ENCODE measurements around the gene GIMAP6. TPM values are rescaled to one million over a fixed set of nuclear protein-coding genes. Genes with fewer than 3 reads are reported as not detected.
"Not testable (repeated sequence)": the region's sequence is repeated elsewhere in the genome, so short reads cannot be mapped to it uniquely, and the experiment has no call there.

Gene GIMAP6
- total RNA-seq, 1 experiment from 2014 or later = not detected

DNA sequence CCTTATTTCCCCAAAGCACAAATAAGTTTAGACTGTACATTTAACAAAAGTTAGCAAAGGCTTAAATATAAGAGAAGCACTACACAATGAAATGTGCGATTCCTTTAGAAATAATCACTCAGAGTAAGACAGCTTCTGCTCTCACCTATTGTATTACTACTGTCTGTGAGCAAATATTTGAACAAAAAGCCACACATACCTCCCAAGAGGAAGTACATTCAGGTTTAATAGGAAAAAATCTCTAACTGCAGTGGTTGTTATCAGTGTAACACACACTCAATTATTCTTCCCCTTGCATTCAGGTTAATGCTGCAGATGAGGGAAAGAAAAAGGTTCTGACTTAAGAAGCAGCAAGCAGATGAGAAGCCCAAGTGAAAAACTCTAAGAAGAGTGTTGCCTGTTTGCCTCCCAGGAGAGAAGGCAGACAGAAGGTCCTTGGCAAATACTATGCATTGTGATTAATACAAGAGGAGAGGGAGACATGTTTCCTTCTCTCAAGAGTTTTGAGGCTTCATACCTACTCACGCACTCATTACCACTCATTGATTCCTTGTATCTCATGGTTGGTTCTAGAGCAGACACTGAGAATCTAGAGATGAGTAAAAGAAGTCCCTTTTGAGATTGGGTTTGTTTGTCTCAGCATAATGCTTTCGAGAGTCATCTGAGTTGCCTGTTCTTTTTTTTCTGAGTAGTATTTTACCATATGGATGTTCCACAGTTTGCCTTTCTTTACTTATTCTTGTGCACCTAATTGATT is 51.4 kb downstream of the GIMAP6 start:
- H3K4me2 ChIP-seq (ENCODE audit: low read length) = no peak overlapping the region
- no TSS peak for BruUV-seq (replicated peaks)
- intact Hi-C loops (cut with micrococcal nuclease) = no loop called here

GRCh38 chr7:150579979-150580637 is 52.1 kb downstream of the GIMAP6 start:
- H3K79me2 ChIP-seq (ENCODE audit: low read length); H3K27ac ChIP-seq (ENCODE audit: low read length); H2AFZ ChIP-seq (ENCODE audit: low read length); H3K9me2 ChIP-seq (replicated peaks; ENCODE audit: low read length); H4K20me1 ChIP-seq (ENCODE audit: low read length); H3F3A ChIP-seq (ENCODE audit: low read length, unreplicated experiment); CTCF ChIA-PET; H3K9ac ChIP-seq (ENCODE audit: low read length); H3K4me3 ChIP-seq (ENCODE audit: low read length); ATAC-seq; H3K36me3 ChIP-seq (ENCODE audit: low read depth, low read length); H3K9me3 ChIP-seq (ENCODE audit: low read length); intact Hi-C loops (cut with micrococcal nuclease); H3K4me1 ChIP-seq (ENCODE audit: insufficient read depth, low read length); POLR2A ChIA-PET (ENCODE audit: unreplicated experiment); BruUV-seq (replicated peaks); DNase-seq; H3K4me2 ChIP-seq (ENCODE audit: low read length): not testable (repeated sequence)
- peaks cover 29% of the 10 kb centered on the region; the same call in 1 of the 2 replicates for H3K27me3 ChIP-seq (ENCODE audit: low read length)

More for the DNA sequence above, 51.4 kb downstream of the GIMAP6 start:
- no peaks in the 10 kb centered on the region for H3K4me1 ChIP-seq (ENCODE audit: insufficient read depth, low read length)
- H3K9me3 ChIP-seq (ENCODE audit: low read length) = no peaks in the 10 kb centered on the region
- H3K36me3 ChIP-seq (ENCODE audit: low read depth, low read length) = no peaks in the 10 kb centered on the region
- H3K27me3 ChIP-seq (ENCODE audit: low read length) = peaks cover 36% of the 10 kb centered on the region; the same call in 1 of the 2 replicates
- no peak overlapping the region for H3K27ac ChIP-seq (ENCODE audit: low read length)
- H3K9ac ChIP-seq (ENCODE audit: low read length) = no peak overlapping the region
- no peaks in the 10 kb centered on the region for H3F3A ChIP-seq (ENCODE audit: low read length, unreplicated experiment)
- TF ChIP-seq, protein P1, sequence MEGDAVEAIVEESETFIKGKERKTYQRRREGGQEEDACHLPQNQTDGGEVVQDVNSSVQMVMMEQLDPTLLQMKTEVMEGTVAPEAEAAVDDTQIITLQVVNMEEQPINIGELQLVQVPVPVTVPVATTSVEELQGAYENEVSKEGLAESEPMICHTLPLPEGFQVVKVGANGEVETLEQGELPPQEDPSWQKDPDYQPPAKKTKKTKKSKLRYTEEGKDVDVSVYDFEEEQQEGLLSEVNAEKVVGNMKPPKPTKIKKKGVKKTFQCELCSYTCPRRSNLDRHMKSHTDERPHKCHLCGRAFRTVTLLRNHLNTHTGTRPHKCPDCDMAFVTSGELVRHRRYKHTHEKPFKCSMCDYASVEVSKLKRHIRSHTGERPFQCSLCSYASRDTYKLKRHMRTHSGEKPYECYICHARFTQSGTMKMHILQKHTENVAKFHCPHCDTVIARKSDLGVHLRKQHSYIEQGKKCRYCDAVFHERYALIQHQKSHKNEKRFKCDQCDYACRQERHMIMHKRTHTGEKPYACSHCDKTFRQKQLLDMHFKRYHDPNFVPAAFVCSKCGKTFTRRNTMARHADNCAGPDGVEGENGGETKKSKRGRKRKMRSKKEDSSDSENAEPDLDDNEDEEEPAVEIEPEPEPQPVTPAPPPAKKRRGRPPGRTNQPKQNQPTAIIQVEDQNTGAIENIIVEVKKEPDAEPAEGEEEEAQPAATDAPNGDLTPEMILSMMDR (conservative IDR thresholded peaks at IDR 0.05; ENCODE audit: low read depth, low read length) = no peak
- TF ChIP-seq EZH2phosphoT487 (IDR thresholded peaks at IDR 0.05; ENCODE audit: borderline replicate concordance, low read length) = no peak
- no peak for TF ChIP-seq EZH2 (IDR thresholded peaks at IDR 0.05; ENCODE audit: low read length, unreplicated experiment)
- peak; percentile 61 for ATAC-seq
- no peak overlapping the region for H3K4me3 ChIP-seq (ENCODE audit: low read length)
- ChIA-PET CTCF (no interaction called here), POLR2A (ENCODE audit: unreplicated experiment) (no interaction called here)
- peak; percentile 44 for DNase-seq
- H2AFZ ChIP-seq (ENCODE audit: low read length) = no peak overlapping the region
- H3K9me2 ChIP-seq (replicated peaks; ENCODE audit: low read length) = no peaks in the 10 kb centered on the region
- H3K79me2 ChIP-seq (ENCODE audit: low read length) = no peaks in the 10 kb centered on the region
- no peaks in the 10 kb centered on the region for H4K20me1 ChIP-seq (ENCODE audit: low read length)

Other genes starting within 250 kb of the GIMAP6 start
- gene GIMAP8, start 181.8 kb downstream of the GIMAP6 start, total RNA-seq (2014; rRNA removed) = not detected in 2 replicates
- not detected in 2 replicates for gene GIMAP7, start 117.5 kb downstream of the GIMAP6 start, total RNA-seq (2014; rRNA removed)
- gene GIMAP4, start 65.0 kb downstream of the GIMAP6 start, total RNA-seq (2014; rRNA removed) = not detected in 2 replicates
- gene GIMAP2, start 53.3 kb upstream of the GIMAP6 start, total RNA-seq (2014; rRNA removed) = not detected in 2 replicates
- not detected in 2 replicates for gene GIMAP1, start 84.2 kb upstream of the GIMAP6 start, total RNA-seq (2014; rRNA removed)
- gene GIMAP5, start 105.0 kb upstream of the GIMAP6 start, total RNA-seq (2014; rRNA removed) = not detected in 2 replicates
- not detected in 2 replicates for gene TMEM176B, start 168.0 kb upstream of the GIMAP6 start, total RNA-seq (2014; rRNA removed)
- not detected in 2 replicates for gene TMEM176A, start 168.4 kb upstream of the GIMAP6 start, total RNA-seq (2014; rRNA removed)
- not detected in 2 replicates for gene AOC1, start 220.1 kb upstream of the GIMAP6 start, total RNA-seq (2014; rRNA removed)